Urinary bladder (tissue), 4 donors: ENCODE results near the gene SLBP. TPM values are rescaled to one million over a fixed set of nuclear protein-coding genes. Genes with fewer than 3 reads are reported as not detected.
A peak's percentile ranks its signal among the peaks of the same experiment; 100 is the strongest.

ENCODE experiments used
- DNase-seq: peaks from one replicate; pipeline ENCODE4 v3.0.0-alpha.2; 2015; ENCODE audit errors: extremely low spot score
- H3K27ac ChIP-seq: one replicate; pipeline ENCODE4 v1.5.1; 2013; ENCODE audit warnings: low read depth, mild to moderate bottlenecking, moderate library complexity
- H3K36me3 ChIP-seq: one replicate; pipeline ENCODE4 v1.6.1; 2013; ENCODE audit warnings: mild to moderate bottlenecking, moderate library complexity; ENCODE audit not compliant: insufficient read depth
- H3K4me1 ChIP-seq: one replicate; pipeline ENCODE4 v1.6.1; 2013; ENCODE audit warnings: mild to moderate bottlenecking, moderate library complexity; ENCODE audit not compliant: insufficient read depth
- H3K4me3 ChIP-seq: one replicate; pipeline ENCODE4 v1.5.1; 2013; ENCODE audit warnings: low read depth, low read length
- WGBS: extraction: QIAGEN DNeasy Blood & Tissue Kit; methylation state at CpG from one replicate; pipeline ENCODE4 v1.1.7; 2013; 5-methylcytosine and 5-hydroxymethylcytosine counted together
- polyA plus RNA-seq: library from polyadenylated mRNA; stranded (reverse); fragments of 200-250 nt; gene quantifications from one replicate; pipeline ENCODE4 v1.2.3, GENCODE V29; 2013
- total RNA-seq: library from RNA; depleted of rRNA; stranded (reverse); fragments of >200 nt; gene quantifications from one replicate; pipeline ENCODE4 v1.2.3, GENCODE V29; 2014
- donor health status: healthy with polysubstance abuse.
- donor health status: healthy.

SLBP gene
- total and polyA plus RNA-seq, 2 donors, result 32.3 to 41.0 TPM

DNA sequence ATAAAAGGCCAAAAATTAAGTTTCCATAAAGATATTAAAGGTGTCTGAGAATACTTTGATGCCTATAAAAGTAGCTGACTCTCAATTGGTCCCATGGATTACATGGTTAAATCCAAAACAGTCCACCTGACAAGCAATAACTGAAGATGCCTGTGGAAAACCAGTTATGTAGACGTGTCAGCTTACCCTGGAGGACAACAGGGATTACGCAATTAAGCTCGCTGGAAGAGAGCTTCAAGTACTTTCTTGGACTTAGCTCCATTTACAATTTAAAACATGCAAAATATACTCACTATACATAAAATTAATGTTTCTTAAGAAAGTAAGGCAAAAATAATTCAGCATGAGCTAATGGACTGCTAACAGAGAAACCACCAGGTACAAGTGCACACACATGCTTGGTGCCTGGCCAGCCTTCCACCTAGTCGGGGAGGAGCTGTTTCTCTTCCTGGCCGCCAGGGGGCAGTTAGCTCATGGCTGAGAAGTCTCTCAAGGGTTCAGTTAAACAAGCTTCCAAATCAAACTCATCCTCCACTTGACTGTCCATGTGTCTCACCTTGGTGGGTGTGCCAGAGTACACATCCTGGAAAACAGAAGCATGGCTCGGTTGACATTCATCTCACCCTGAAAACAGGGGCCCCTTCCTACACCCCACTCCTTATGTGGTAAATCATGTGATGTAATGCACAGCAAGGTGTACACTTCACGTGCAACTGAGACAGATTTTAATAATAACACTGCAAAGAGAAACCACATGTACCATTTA is 18.8 kb downstream of the SLBP start:
- DNase-seq, result peak; percentile 28
- Histone ChIP-seq H3K27ac (no peak overlapping the region), H3K36me3 (no peaks in the 10 kb centered on the region), H3K4me3 (no peak overlapping the region), H3K4me1 (no peaks in the 10 kb centered on the region)
- WGBS, result 48% methylated on average over 7 of the region's 7 CpGs

DNA sequence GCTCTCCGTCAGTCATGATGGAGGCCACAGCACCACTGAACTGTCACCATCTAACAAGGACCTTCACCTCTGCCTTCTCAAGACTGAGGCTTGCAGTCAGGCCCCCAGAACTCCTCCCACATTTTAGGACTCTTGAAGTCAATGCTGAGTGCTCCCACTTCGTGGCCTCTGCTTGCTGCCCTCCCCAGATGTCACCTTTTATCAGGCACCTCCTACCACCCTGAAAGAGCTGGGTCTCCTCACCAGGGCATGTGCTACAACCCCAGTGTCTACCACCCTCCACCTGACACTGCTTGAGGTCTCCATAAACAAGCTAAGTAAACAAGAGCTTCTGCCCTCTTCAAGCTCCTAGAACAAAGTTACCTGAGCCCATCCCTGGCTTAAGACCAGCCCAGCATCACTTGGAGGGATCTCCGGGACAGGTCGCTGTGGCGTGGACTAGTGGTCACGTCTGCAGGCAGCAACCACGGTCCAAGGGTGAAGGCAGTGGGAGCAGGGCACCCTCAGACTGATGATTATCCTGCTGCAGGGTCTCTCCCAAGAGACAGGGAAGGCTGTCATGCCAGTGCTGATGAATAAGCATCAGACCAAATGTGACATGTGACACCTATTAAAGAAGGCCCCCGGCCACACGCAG is 20.3 kb downstream of the SLBP start:
- H3K4me1 ChIP-seq, result no peaks in the 10 kb centered on the region
- no peak overlapping the region for H3K4me3 ChIP-seq
- no peak for DNase-seq
- no peaks in the 10 kb centered on the region for H3K36me3 ChIP-seq
- H3K27ac ChIP-seq, result no peak overlapping the region
- WGBS, result 88% methylated on average over 9 of the region's 9 CpGs

DNA sequence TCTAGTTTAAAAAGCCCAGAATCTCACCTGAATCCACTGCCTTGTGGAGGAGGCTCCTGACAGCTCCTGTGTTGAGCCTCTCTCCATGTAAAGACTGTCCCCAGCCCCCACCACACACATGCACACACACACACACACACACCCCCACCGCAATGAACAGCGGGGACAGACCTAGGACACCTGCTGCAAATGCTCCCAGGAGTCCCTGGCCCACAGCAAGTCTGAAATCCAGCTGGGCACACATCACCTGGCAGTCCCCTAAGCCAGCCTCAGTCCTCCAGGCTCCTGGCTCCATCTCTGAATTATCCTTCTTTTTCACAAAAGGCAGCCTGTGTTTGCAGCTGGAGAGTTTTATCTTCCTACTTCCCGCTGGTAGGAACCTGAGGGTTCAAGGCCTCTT is 21.4 kb downstream of the SLBP start:
- WGBS, result 96% methylated on average over 3 of the region's 3 CpGs
- no peaks in the 10 kb centered on the region for H3K36me3 ChIP-seq
- no peak overlapping the region for H3K27ac ChIP-seq
- H3K4me3 ChIP-seq, result no peak overlapping the region
- no peaks in the 10 kb centered on the region for H3K4me1 ChIP-seq
- DNase-seq, result no peak

DNA sequence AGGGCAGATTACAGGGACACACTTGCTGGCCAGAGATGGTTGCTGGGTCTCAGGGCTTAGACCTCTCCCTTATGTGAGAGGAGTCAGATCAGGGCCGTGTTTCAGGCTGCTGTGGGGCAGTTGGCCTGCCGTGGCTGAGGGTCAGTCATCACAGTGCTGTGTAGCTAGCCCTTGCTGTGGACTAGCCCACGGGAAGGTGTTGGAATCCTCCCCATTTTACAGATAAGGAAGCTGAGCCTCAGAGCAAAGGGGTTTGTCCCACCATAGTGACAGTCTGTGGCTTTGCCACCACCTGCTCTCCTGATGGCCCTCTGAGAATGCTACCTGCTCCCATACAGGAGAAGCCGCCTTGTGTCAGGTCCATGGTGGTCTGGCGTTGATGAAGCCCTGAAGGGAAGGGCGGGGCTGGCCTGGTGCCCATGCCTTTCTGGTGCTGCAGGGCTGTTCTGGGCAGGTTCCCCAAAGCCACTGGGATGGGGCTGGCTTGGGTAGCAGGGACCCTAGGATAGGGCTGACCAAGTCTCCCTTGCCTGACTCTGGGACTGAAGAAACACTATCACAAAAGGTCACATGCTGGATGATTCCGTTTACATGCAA is 25.6 kb downstream of the SLBP start:
- H3K4me3 ChIP-seq, result no peak overlapping the region
- DNase-seq, result no peak
- H3K36me3 ChIP-seq, result no peaks in the 10 kb centered on the region
- H3K4me1 ChIP-seq, result no peaks in the 10 kb centered on the region
- 53% methylated on average over 7 of the region's 7 CpGs for WGBS
- no peak overlapping the region for H3K27ac ChIP-seq

DNA sequence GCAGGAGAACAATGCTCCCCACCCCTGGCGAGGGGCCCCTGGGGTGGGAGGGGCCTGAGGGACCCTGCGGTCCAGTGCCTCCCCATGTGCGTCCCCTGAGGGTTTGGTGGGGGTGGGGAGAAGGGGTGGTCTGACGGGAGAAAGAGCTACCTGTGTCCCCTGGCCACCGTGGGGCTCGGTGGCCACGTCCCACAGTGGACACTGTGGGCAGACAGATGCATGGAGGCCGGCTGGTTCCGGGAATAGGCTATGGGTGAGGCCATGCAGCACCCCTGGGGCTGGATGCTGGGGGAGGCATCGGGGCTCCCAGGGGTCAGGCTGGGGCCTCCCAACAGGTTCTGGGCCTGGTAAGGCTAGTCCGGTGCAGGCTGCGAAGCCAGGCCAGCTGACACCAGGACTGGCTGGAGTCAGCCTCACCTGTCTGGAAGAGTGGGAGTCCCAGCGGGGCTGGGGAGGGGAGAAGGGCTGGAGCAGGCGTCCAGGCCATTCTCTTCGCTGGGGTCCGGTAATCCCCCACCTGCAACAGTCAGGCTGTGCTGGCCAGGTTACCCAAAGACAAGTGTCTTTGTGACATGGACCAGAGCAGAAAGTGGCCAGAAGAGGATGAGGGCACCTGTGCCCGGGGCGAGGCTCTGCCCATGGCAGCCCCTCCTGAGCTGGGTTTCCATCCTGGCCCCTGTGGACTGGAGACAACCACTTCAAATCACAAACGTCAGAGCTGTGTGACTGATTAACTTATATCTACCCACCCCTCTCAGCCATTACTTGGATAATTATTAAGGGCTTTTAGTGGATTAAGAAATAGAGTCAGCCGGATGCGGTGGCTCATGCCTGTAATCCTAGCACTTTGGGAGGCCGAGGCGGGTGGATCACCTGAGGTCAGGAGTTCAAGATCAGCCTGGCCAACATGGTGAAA is 26.6 kb downstream of the SLBP start:
- no peak for DNase-seq
- no peaks in the 10 kb centered on the region for H3K4me1 ChIP-seq
- no peaks in the 10 kb centered on the region for H3K36me3 ChIP-seq
- 77% methylated on average over 23 of the region's 23 CpGs for WGBS
- no peak overlapping the region for H3K27ac ChIP-seq
- H3K4me3 ChIP-seq, result no peak overlapping the region

DNA sequence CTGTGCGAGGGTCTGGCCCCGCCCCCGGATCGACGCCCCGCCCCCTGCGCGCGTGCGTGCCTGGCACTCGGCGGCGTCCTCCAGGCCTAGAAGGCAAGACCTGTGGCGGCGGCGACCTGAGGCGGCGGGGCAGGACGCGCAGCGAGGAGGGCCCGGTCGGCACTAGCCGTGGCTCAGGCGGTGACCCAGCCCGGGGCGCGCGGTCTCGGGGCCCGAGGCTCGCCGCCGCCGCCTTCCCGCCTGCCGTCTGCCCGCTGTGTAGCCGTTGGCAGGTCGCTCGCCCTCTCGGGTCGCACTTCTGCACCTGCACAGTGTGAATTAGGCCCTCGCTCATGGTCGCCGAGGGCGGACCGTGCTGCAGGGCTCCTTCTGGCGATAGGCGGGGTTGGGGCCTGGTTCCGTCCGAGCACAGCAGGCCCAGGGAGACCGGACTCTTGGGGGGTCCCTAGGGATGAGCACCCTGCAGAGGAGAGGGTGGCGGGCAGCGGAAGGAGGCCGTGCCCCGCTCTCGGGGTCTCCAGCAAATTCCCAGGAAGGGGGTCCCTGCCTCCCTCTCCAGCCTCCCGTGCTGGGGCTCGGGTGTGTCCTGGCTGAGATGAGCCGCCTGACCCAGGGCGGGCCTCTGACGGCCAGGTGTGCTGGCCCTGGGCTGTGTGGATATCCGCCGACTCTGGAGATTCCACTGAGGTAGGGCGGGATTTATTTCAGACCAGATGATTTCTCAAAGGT is 27.4 kb downstream of the SLBP start:
- H3K4me3 ChIP-seq, result peak overlapping the region; percentile 46
- DNase-seq, result no peak
- no peaks in the 10 kb centered on the region for H3K36me3 ChIP-seq
- no peak overlapping the region for H3K27ac ChIP-seq
- 30% methylated on average over 66 of the region's 66 CpGs for WGBS
- H3K4me1 ChIP-seq, result no peaks in the 10 kb centered on the region

DNA sequence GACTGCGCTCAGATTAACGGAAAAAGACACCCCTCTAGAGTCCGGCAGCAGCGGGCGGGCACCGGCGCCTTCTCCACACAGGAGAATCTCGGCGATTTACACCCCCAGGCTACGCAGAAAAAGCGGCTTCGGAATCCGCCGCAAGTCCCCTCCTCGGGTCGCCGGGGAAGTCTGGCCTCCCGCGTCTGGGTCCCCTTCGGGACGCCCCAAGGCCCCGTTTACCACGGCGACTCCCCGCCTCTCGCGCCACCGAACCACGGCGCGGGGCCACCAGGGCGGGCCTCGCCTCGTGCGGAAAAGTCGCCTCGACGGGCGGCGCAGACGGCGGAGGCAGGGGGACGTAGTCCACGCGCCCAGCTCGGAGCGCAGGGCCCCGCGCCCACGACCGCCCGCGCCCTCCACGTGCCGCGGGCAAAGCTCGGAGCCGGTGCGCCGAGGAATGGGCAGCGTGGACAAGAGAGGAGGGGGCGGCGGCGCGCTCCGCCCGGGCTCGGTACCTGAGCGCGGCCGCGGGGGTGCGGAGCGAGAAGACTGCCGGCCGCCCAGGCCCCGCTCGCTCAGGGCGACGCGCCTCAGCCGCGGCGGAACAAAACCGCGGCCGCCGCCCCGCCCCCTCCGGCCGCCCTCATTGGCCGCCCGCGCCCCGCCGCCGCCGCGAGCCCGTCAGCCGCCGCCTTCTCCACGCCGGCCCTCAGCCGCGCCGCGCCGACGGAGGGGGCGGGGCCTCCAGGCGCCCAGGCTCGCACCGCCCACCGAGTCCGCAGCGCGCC is 28.2 kb downstream of the SLBP start, which contains the start of gene FAM53A:
Gene FAM53A (minus strand): TSS at position 578 of the 770 bp plus-strand sequence. CDS start 15,572 bp downstream, outside the sequence.
- DNase-seq, result peak; percentile 13
- under 1% methylated on average over 114 of the region's 118 CpGs for WGBS
- peak within 1 kb of the TSS; percentile 46 for H3K4me3 ChIP-seq

DNA sequence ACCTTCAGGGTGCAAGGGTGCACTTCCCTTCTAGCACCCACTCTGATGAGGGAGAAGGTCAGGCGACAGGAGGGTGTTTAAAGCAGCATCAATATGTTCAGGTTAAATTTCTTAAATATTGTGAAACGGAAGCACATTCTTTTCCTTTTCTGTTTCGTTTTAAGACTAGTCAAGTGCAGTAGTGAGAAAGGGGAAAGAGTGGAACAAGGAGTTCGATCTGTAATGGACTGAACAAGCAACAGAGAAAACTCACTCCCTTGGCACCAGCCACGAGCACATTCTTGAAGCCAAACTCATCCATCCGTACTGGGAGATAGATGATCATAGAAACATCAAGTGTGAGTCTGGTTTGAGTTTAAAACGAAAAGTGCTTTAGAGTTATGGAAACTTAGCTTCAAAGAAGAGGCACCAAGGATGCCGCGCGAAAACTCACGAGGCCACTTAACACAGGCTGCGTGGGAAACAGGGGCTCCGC is 28.8 kb downstream of the SLBP start:
- no peak for DNase-seq
- Histone ChIP-seq H3K4me3 (peak overlapping the region; percentile 46), H3K27ac (peak overlapping the region; percentile 33), H3K36me3 (no peaks in the 10 kb centered on the region), H3K4me1 (no peaks in the 10 kb centered on the region)
- 7% methylated on average over 13 of the region's 13 CpGs for WGBS

More for the DNA sequence above, 28.2 kb downstream of the SLBP start, which contains the start of gene FAM53A:
- no peaks in the 10 kb centered on the region for H3K4me1 ChIP-seq
- peak within 1 kb of the TSS; percentile 33 for H3K27ac ChIP-seq
- no peaks in the 10 kb centered on the region for H3K36me3 ChIP-seq

DNA sequence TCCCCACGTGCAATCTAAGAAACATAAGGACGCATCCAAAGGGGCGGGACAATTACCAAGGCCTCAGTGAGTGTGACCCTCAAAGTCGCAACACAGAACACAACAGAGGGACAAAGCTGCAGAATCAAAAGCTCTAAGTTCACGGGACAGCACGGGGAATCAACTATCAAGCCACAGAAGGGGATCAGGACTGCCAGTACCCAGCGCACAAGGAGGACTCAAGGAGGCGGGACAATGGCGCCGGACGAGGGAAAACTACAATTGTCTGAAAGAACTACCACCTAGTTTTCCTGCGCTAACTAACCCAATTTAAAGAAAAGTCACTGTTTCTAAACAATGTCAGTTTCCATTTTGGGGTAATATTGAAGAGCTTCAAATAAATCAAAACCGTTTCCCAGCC is 29.3 kb downstream of the SLBP start:
- no peaks in the 10 kb centered on the region for H3K4me1 ChIP-seq
- DNase-seq, result no peak
- H3K36me3 ChIP-seq, result no peaks in the 10 kb centered on the region
- no peak overlapping the region for H3K4me3 ChIP-seq
- no peak overlapping the region for H3K27ac ChIP-seq
- 90% methylated on average over 13 of the region's 13 CpGs for WGBS

DNA sequence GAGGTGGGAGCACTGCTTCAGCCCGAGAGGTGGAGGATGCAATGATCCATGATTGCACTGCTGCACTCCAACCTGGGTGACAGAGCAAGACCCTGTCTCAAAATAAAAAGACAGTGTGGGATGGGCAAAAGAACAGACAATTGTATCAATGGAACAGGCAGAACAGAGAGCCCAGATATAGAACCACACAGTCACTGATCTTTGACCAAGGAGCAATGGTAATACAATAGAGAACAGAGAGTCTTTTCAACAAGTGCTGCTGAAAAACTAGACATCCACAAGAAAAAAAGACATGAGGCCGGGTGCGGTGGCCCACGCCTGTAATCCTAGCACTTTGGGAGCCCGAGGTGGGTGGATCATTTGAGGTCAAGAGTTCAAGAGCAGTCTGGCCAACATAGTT is 33.9 kb downstream of the SLBP start:
- 68% methylated on average over 5 of the region's 5 CpGs for WGBS
- Histone ChIP-seq H3K4me1 (no peaks in the 10 kb centered on the region), H3K36me3 (no peaks in the 10 kb centered on the region), H3K27ac (no peak overlapping the region), H3K4me3 (no peak overlapping the region)
- DNase-seq, result no peak

DNA sequence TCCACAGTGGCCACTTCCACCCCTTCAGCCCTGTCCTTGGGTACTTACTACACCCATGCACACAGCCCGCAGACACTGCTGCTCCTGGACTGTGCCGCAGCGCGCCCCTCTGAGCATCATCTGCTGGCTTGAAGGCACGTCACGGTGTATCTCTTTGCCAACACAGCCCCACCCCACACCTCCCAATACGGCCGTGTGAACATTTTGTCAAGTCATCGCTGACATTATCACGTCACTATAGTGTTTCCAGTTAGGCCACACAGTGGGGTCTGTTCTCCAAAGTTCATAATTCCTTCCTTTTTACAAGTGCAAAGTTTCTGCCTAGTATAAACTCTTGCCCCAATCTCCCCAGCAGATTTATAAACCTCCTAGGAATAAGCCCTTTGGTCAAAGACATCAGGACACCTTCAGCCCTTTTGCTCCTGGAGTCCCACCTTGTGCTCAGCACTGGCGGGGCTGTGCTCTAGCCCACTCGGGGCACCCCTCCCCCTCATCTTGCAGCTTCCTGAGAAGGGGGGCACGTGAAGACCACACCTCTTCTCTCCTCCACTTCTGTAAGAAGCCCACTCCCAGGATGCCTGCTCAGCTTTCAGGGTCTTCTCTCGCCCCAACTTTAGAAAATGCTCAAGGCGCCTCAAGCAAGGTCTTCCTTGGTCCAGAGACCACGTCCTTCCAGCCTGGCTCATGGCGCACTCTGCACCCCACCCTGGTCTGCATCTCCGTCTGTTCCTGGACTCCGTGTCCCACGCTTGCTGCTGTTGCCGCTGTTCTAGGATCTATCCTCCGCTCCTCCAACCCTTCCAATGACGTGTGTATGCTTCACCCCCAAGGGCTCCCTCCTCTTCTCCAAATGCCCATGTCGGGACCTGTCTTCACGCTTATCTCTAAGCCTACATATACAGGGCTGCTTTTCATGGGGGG is 35.3 kb downstream of the SLBP start:
- H3K4me3 ChIP-seq, result no peak overlapping the region
- no peaks in the 10 kb centered on the region for H3K4me1 ChIP-seq
- H3K36me3 ChIP-seq, result no peaks in the 10 kb centered on the region
- 78% methylated on average over 25 of the region's 25 CpGs for WGBS
- H3K27ac ChIP-seq, result no peak overlapping the region
- DNase-seq, result no peak
